Mononuclear cell (primary cell): ENCODE measurements around the gene L3HYPDH. TPM values are rescaled to one million over a fixed set of nuclear protein-coding genes. Genes with fewer than 3 reads are reported as not detected.

Source experiments
- H3K27me3 ChIP-seq: 2 replicates; pipeline ENCODE4 v1.6.0; 2011; ENCODE audit warnings: low read length, control low read depth; ENCODE audit not compliant: insufficient read depth
- H3K4me1 ChIP-seq: 2 replicates; pipeline ENCODE4 v1.5.1; 2011; ENCODE audit warnings: mild to moderate bottlenecking, low read length, control low read depth; ENCODE audit not compliant: insufficient read depth
- H3K4me3 ChIP-seq: 2 replicates; pipeline ENCODE4 v1.5.1; 2011; ENCODE audit warnings: mild to moderate bottlenecking, low read length, moderate library complexity
- H3K9me3 ChIP-seq: 2 replicates; pipeline ENCODE4 v1.5.1; 2011; ENCODE audit warnings: low read depth, mild to moderate bottlenecking, control low read depth, low read length
- total RNA-seq: library from RNA; depleted of rRNA; stranded (reverse); fragments of >200 nt; gene quantifications from one replicate; pipeline ENCODE4 v1.2.3, GENCODE V29; 2012

Gene L3HYPDH
- total RNA-seq, 1 donor, result 5.0 TPM

GRCh38 chr14:59424341-59425071 is 59.7 kb downstream of the L3HYPDH start:
- Histone ChIP-seq H3K27me3 (no peaks in the 10 kb centered on the region), H3K4me1 (peaks cover 29% of the 10 kb centered on the region), H3K4me3 (no peak overlapping the region), H3K9me3 (no peaks in the 10 kb centered on the region)

Other genes starting within 250 kb of the L3HYPDH start
- gene GPR135, start 19.0 kb downstream of the L3HYPDH start, total RNA-seq, result 0.63 TPM
- 41.5 TPM for gene JKAMP, start 109 bp upstream of the L3HYPDH start, total RNA-seq
- 0.84 TPM for gene CCDC175, start 92.4 kb upstream of the L3HYPDH start, total RNA-seq